Measurements from ENCODE around the gene SLF1.

SLF1 gene

DNA sequence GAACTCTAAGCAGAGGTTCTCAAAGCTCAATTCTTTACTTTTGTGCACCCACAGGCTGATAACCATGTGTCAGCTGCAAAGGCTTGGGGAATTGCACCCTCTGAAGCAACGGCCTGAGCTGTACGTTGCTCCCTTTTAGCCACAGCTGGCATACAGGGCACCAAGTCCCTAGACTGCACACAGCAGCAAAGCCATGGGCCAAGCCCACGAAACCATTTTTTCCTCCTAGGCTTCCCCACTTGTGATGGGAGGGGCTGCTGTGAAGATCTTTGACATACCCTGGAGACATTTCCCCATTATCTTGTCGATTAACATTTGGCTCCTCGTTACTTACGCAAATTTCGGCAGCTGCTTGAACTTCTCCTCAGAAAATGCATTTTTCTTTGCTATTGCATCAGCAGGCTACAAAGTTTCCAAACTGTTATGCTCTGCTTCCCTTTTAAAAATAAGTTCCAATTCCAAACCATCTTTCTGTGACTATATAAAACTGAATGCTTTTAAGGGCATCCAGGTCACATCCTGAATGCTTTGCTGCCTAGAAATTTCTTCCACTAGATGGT, 23.1 kb upstream of the SLF1 start:
- no peaks in the 10 kb centered on the region for H3K4me1 ChIP-seq
- H3K4me2 ChIP-seq (ENCODE audit: low read length) = no peak overlapping the region
- TF ChIP-seq, protein P1, sequence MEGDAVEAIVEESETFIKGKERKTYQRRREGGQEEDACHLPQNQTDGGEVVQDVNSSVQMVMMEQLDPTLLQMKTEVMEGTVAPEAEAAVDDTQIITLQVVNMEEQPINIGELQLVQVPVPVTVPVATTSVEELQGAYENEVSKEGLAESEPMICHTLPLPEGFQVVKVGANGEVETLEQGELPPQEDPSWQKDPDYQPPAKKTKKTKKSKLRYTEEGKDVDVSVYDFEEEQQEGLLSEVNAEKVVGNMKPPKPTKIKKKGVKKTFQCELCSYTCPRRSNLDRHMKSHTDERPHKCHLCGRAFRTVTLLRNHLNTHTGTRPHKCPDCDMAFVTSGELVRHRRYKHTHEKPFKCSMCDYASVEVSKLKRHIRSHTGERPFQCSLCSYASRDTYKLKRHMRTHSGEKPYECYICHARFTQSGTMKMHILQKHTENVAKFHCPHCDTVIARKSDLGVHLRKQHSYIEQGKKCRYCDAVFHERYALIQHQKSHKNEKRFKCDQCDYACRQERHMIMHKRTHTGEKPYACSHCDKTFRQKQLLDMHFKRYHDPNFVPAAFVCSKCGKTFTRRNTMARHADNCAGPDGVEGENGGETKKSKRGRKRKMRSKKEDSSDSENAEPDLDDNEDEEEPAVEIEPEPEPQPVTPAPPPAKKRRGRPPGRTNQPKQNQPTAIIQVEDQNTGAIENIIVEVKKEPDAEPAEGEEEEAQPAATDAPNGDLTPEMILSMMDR (IDR thresholded peaks at IDR 0.05) = no peak

DNA sequence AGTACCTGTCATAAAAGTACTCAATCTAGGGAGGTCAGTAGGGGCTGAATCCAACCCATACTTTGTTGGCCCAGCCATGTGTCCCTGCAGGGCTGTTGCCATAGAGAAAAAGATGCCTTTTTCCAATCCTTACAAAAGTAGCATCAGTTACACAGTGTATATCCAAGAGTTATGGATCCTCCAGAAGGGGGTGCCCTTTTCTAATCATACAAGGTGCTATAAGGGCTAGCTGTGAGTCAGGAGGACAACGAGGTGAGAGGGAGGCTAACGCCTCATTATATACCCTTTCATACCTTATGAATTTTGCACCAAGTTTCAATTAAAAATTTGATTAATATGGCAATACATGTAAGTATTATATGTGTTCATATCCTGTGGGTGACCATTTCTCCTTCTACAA, 4.9 kb upstream of the SLF1 start:
- Histone ChIP-seq H3K9me3 (ENCODE audit: control insufficient read depth, low read length) (no peaks in the 10 kb centered on the region), H3K27ac (no peak overlapping the region), H3K79me2 (peaks cover 24% of the 10 kb centered on the region), H2AFZ (no peak overlapping the region), H3K9ac (no peak overlapping the region), H3K4me1 (peaks cover 3% of the 10 kb centered on the region), H3K36me3 (ENCODE audit: control insufficient read depth, insufficient read depth, low read length) (no peaks in the 10 kb centered on the region), H3K27me3 (ENCODE audit: control insufficient read depth, insufficient read depth, low read length) (no peaks in the 10 kb centered on the region), H3K4me2 (ENCODE audit: low read length) (no peak overlapping the region), H3K4me3 (ENCODE audit: low read depth, low read length) (no peak overlapping the region)
- TF ChIP-seq, protein P1 (IDR thresholded peaks at IDR 0.05) = peak; percentile 9

More for the DNA sequence above, 23.1 kb upstream of the SLF1 start:
- no peaks in the 10 kb centered on the region for H3K9me3 ChIP-seq (ENCODE audit: control insufficient read depth, low read length)
- H3K27me3 ChIP-seq (ENCODE audit: control insufficient read depth, insufficient read depth, low read length) = no peaks in the 10 kb centered on the region
- H3K27ac ChIP-seq = no peak overlapping the region
- no peak overlapping the region for H3K9ac ChIP-seq
- no peaks in the 10 kb centered on the region for H3K36me3 ChIP-seq (ENCODE audit: control insufficient read depth, insufficient read depth, low read length)
- no peak overlapping the region for H2AFZ ChIP-seq
- H3K79me2 ChIP-seq = no peaks in the 10 kb centered on the region
- H3K4me3 ChIP-seq (ENCODE audit: low read depth, low read length) = no peak overlapping the region

DNA sequence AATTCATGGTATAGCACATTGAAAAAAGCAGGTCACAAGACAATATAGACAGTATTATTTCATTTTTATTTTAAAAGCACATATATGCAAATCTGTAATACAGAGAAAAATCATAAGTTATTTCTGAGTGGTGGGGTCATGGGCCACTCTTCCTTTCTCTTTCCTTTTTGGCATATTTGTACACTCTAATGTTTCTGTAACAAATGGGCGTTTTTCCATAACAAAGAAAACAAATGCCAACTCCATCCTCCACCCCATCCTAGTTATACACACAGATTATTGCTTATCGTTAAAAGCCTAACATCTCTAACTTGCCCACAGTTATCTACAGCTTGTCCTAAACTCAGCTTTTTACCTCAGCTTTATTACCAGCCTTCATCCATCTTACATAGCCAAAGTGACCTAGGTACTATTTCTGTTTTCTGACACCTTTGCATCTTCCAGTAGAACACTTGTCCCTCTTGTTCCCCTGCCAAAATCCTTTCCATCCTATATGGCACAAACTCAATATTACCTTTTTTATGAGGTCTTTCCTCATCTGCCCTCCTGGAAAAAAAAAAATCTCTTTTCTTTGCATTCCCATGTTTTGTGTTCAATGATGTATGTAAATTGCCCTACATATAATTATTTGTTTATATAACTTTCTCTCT, 4.2 kb upstream of the SLF1 start:
- H2AFZ ChIP-seq = no peak overlapping the region
- H3K4me1 ChIP-seq = peaks cover 3% of the 10 kb centered on the region
- peaks cover 27% of the 10 kb centered on the region for H3K79me2 ChIP-seq
- H3K4me3 ChIP-seq (ENCODE audit: low read depth, low read length) = no peak overlapping the region
- TF ChIP-seq, protein P1 (IDR thresholded peaks at IDR 0.05) = no peak
- H3K9me3 ChIP-seq (ENCODE audit: control insufficient read depth, low read length) = no peaks in the 10 kb centered on the region
- no peaks in the 10 kb centered on the region for H3K27me3 ChIP-seq (ENCODE audit: control insufficient read depth, insufficient read depth, low read length)
- no peaks in the 10 kb centered on the region for H3K36me3 ChIP-seq (ENCODE audit: control insufficient read depth, insufficient read depth, low read length)
- H3K9ac ChIP-seq = no peak overlapping the region
- H3K4me2 ChIP-seq (ENCODE audit: low read length) = no peak overlapping the region
- H3K27ac ChIP-seq = no peak overlapping the region

DNA sequence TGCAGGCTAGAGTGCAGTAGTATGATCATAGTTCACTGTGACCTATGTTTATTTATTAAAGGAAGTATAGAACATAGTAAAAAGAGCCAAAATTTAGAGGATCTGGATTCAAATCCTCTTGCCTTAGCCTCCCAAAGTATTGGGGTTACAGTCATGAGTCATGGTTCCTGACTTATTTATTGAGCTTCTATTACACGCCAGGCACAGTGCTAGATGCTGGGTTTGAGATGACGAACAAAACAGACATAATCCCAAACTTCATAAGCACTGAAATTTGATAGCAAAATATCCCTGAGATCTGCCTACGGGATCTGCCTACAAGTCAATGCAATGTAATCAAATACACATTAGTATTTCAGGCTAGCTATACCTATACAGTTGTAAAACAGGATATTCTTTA, 2.6 kb upstream of the SLF1 start:
- Histone ChIP-seq H2AFZ (no peak overlapping the region), H3K27me3 (ENCODE audit: control insufficient read depth, insufficient read depth, low read length) (no peaks in the 10 kb centered on the region), H3K27ac (no peak overlapping the region), H3K36me3 (ENCODE audit: control insufficient read depth, insufficient read depth, low read length) (no peaks in the 10 kb centered on the region), H3K4me2 (ENCODE audit: low read length) (no peak overlapping the region), H3K9ac (no peak overlapping the region), H3K4me1 (peaks cover 3% of the 10 kb centered on the region), H3K9me3 (ENCODE audit: control insufficient read depth, low read length) (no peaks in the 10 kb centered on the region), H3K79me2 (peaks cover 30% of the 10 kb centered on the region), H3K4me3 (ENCODE audit: low read depth, low read length) (no peak overlapping the region)
- TF ChIP-seq, protein P1 (IDR thresholded peaks at IDR 0.05) = no peak

DNA sequence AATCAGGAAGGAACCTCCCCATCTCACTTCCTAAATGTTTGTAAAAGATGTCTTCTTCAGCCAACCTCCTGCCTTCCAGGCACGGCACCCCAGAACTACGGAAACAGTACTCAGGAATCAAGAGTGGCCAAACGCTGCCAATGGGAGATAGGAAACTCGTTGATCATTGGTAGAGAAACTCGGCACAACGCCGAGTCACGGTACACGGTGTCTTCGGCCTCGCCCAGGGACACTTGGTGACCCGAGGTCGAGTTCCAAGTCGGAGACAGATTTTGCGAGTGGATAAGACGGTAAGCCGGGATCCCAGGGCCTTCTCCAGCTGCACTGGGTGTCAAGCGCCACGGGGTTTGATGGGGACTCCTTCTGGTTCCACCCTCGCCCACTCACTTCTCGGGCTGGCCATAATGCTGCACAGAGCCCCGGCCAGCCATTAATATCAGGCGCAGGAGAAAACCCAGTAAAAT, 408 bp upstream of the SLF1 start:
- H3K36me3 ChIP-seq (ENCODE audit: control insufficient read depth, insufficient read depth, low read length) = no peaks in the 10 kb centered on the region
- H3K9ac ChIP-seq = peak overlapping the region; percentile 64
- no peaks in the 10 kb centered on the region for H3K9me3 ChIP-seq (ENCODE audit: control insufficient read depth, low read length)
- no peaks in the 10 kb centered on the region for H3K27me3 ChIP-seq (ENCODE audit: control insufficient read depth, insufficient read depth, low read length)
- peaks cover 3% of the 10 kb centered on the region for H3K4me1 ChIP-seq
- H3K4me3 ChIP-seq (ENCODE audit: low read depth, low read length) = peak overlapping the region; percentile 85
- TF ChIP-seq, protein P1 (IDR thresholded peaks at IDR 0.05) = no peak
- peak overlapping the region; percentile 96 for H3K4me2 ChIP-seq (ENCODE audit: low read length)
- peaks cover 25% of the 10 kb centered on the region for H3K79me2 ChIP-seq
- H2AFZ ChIP-seq = peak overlapping the region; percentile 93
- peak overlapping the region; percentile 93 for H3K27ac ChIP-seq
